Stimulated activated CD8-positive, alpha-beta memory T cell treated with anti-CD3 and anti-CD28 coated beads, Interleukin-4, amount 100 ng/mL, for 4 hours (primary cell): ENCODE measurements around the gene RPS10.
A peak's percentile ranks its signal among the peaks of the same experiment; 100 is the strongest.
"Not testable (repeated sequence)": the region's sequence is repeated elsewhere in the genome, so short reads cannot be mapped to it uniquely, and the experiment has no call there.

Source experiments
- DNase-seq, 2 donors: peaks; one replicate each; pipeline ENCODE4 v3.0.0-alpha.2; 2020; ENCODE audit warnings: low read depth in 2 of 2, low spot score in 1 of 2

RPS10 gene

DNA sequence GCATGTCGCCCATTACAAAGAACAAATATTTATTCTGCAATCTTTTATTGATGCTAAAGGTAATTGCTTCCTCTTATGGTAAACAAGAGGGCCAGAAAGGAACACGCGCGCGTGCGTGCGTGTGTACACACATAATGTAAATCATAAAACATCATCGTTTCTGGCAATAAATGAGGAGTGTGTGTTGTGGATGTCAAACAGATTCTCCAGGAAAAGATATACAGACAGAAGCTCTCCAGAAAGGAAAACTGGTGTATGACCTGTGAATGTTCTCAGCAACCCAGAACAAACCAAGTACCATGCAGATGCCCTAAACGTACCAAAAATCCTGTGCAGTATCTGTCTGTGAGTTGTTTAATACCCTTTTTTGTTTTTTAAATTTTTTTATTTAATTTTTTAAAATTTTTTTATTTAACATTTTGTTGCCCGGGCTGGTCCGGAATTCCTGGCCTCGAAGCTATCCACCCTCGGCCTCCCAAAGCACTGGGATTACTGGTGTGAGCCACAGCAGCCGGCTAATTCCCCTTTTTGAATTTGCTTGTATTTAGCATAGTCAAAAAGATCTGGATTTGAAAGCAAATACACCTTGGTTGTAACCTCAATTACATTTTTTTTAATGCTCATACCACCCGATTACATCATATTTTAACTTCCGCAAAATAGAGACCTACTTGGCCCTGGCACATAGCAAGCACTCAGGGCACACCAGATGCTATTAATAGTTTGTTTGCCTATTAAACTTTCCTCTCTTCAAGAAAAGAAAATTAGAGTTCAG lies 32.5 kb downstream of the RPS10 start:
- DNase-seq: no peak

DNA sequence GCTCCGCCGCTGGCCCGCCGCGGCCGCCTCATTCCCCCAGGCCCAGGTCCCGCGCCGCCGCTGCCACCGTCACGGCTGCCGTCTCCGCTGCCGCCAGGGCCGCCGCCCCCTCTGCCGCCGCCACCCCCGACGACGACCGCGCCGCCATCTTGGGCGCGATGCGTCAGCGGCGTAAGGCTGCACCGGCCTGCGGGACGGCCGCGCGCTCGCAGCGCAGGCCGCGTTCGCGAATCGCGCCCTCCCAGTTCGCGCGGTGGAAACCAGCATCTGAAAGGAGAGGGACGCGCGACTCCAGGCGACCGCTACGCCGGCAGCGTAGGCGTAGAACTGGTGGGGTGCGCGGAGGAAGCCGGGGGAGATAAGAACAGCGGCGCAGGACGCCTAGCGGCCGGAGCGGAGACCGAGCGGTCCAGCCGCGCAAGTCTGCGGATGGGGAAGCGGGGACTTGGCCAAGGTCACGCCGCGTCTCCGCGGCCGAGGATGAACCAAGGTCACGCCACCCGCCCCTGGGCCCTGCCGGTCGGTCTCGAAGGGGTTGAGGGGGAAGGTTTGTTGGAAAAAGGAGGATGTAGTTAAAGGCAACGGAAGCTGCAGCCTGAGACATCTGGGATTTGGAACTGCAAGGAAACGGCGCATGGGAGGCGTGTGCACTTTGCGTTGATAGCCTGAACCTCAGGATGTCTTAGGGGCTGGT lies 33.2 kb downstream of the RPS10 start, which contains the start of gene NUDT3:
Gene NUDT3, minus strand, starts transcription at position 173 of the 694 bp plus-strand sequence. CDS start 307 bp downstream, outside the sequence.
- peak; percentile 86 to 89 for DNase-seq

DNA sequence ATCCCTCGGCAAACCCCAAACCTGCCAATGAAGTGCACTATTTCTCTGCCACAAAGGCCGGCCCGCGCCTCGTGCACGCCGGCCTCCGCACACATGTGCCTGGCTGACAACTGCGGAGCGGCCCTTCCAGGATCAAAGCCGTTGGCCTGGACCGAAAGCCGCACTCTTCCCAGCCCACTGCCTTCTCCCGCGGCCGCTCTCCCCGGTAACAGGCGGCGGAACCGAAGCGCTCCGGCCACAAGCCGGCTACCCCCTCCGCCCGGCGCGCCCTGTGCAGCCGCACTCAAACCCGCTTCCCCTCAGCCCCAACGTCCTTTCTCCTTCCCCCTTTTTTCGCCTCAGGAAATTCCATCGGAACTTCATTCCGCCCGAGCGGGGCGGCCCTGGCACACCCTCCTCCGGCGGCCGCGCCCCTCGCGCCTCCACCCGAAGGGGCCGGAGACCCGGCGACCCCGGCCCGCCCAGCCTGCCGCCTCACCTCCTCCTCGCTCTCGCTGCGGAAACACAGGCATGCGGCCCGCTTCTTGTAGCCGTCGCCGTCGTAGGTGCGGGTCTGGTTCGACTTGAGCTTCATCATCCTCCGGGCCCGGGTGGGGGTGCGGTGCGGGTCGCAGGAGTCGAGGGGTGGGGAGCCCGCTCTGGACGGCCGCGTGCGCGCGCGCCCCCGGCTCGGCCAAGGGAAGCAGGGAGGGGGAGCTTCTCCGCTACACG lies 33.9 kb downstream of the RPS10 start:
- peak; percentile 24 to 25 for DNase-seq

DNA sequence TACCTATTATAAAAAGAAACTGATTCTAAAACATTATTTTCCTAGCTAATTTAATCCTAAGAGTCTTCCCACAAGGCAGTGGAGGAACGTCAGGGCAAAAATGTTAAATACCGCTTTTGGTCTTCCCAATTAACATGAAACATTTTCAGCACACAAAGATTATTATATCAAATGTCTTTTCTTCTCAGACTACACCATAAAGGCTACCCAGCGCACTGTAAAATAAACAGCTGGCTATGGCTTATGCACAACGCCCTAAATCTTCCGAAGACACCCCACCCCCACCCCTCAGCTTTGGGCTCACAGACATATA lies 34.4 kb downstream of the RPS10 start:
- DNase-seq: no peak

GRCh38 chr6:34390531-34391472 lies 35.1 kb downstream of the RPS10 start:
- no peak for DNase-seq

- no peak for DNase-seq
These were observed 36.8 kb downstream of the RPS10 start for GRCh38 chr6:34389034-34389433.

- no peak for DNase-seq
These were observed 37.4 kb downstream of the RPS10 start for GRCh38 chr6:34388421-34388820.

DNA sequence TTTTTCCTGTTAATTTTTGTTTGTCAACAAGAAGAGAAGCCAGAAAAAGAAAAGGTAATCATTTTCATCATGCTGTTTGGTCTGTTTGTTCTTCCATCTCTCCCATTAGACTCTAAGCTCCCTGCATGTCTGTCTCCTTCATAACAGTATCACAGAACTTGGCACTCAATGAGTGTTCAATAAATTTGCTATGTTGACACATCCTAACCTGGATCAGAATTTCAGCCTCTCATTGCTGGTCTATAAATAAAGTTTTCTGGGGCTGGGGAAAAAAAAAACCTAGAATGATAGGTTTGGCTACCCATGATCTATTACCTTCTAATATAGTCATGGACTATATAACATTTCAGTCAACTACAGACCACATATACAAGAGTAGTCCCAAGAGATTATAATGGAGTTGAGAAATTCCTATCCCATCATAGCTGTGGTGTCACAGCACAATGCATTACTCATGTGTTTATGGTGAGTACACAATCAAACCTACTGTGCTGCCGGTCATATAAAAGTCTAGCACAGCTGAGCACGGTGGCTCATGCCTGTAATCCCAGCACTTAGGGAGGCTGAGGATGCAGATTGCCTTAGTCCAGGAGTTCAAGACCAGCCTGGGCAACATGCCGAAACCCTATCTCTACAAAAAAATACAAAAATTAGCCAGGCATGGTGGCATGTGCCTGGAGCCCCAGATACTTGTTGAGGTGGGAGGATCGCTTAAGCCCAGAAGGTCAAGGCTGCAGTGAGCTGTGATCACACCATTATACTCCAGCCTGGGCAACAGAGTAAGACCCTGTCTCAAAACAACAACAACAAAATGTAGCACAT lies 39.3 kb downstream of the RPS10 start:
- DNase-seq: no peak

GRCh38 chr6:34385793-34386195 lies 40.1 kb downstream of the RPS10 start:
- DNase-seq: no peak

DNA sequence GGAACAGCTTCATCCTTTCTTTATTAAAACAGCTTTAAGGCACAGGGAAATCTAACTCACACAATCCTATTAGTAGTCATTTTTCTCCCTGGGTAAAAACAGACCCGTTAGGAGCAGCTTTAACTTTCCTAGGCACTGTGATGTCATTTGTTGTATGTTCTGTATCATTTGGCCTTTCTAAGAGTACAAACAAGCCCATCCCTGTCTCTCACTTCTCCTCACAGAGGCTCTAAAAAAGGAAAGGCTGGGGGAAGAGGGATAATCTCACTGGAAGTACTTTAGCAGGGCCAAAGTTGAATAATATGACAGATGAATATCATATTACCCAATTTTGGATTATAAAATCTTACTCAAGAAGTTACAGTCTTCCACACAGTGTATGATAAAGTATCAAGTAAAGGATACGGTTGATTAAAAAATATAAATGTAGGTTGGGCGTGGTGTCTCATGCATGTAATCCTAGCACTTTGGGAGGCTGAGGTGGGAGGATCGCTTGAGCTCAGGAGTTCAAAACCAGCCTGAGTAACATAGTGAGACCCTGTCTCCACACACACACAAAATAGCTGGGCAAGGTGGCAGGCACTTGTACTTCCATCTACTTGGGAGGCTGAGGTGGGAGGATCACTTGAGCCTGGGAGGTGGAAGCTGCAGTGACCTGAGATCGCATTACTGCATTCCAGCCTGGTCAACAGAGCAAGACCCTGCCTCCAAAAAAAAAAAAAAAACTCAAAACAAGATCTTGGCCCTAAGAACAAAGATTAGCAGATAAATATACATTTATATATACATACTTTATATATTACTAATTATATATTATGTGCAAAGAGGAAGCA lies 41.3 kb downstream of the RPS10 start:
- no peak for DNase-seq

GRCh38 chr6:34383656-34384320 lies 42.1 kb downstream of the RPS10 start:
- no peak for DNase-seq

DNA sequence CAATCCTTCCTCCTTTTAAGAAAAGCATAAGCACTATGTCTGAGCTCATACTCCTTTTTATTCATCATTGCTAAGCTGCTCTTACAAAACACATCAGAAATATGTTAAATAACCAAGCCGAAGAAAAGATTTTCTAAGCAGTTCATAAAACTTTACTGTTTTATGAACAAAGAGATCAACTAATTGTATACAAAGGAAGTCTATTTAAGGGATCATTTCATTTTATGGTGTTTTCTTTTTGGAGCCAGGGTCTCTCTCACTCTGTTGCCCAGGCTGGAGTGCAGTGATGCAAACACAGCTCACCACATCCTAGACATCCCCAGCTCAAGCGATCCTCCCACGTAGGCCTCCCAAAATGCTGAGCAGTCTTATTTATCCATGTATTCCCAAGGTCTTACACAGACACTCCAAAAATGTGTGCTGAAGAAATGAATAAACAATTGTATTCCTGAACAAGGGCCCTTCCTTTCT lies 42.7 kb downstream of the RPS10 start:
- DNase-seq: no peak

DNA sequence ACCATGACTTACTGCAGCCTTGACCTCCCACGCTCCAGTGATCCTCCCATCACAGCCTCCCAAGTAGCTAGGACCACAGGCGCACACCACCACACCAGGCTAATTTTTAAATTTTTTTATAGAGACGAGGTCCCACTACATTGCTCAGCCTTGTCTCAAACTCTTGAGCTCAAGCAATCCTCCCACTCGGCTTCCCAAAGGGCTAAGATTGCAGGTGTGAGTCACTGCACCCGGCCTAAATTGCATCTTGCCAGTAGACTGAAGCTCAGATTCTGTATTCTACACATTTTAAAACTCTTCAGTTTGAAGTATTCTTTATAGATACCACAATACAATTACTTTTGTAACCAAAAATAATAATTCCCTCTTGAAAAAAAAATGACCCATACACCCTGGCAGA lies 44.8 kb downstream of the RPS10 start:
- no peak for DNase-seq

GRCh38 chr6:34378470-34378869 lies 47.4 kb downstream of the RPS10 start:
- no peak for DNase-seq

GRCh38 chr6:34377984-34378383 lies 47.9 kb downstream of the RPS10 start:
- DNase-seq: no peak

DNA sequence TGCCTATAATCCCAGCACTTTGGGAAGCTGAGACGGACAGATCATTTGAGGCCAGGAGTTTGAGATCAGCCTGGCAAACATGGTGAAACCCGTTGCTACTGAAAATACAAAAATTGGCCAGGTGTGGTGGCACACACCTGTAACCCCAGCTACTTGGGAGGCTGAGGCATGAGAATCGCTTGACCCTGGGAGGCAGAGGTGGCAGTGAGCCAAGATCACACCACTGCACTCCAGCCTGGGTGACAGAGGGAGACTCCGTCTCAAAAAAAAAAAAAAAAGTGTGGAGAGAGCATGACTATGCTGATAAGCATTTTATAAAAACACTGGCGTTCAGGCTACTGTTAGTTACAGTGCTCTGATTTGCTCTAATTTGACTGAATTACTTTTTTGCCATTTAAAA lies 48.3 kb downstream of the RPS10 start:
- DNase-seq: not testable (repeated sequence)

DNA sequence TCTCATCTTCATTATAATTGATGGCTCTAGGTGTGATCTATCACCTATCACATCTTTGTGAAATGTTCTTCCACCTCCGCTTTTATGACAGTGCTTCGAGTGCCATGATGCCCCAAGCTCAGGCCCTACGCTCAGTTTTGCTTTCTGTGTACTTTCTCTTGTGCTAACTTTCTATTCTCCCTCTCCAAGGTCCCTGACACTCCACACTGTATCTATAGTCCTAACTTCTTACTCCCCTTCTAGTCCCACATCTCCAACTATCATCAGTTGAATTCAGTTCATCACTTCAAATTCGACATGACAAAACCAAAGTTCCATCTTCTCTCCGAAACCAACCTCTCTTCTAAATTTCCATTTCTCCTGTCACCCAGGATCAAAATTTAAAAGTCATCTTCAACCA lies 50.0 kb downstream of the RPS10 start:
- DNase-seq: no peak

DNA sequence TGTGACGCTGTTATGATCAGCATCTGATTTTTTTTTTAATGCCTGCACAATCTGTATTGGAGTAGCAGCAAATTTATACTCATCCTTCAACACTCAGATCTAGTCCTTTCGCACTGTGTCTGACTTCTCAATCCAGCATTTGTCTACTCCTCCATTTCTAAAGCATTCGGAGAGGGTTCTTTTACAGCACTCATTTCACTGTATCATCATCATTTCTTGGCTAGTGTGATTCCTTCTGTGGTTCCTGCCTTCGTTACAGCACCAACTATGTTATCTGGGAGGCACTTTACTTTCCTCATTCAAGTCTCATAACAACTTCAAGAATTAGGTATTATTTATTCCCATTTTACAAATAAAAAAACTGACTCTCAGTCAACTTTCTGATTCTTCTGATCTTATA lies 51.4 kb downstream of the RPS10 start:
- no peak for DNase-seq

DNA sequence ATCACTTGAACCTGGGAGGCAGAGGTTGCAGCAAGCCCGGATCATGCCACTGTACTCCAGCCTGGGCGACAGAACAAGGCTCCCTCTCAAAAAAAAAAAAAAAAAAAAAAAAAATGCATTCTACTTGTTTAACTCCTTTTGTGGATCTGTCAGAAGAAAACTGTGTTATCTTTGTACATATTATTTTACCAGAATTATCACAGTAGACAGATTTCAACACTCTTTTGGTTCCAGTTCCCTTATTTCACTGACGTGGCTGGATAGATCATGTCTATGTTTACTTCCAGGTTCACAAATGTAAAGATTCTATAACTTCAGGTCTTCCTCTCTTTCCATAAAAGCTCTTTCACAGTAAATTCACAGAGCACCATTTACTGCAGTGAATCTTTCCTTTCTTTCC lies 51.8 kb downstream of the RPS10 start:
- DNase-seq: no peak
